HG02610 (cell line): ENCODE data around the gene PTPRT.

Source experiments
- ATAC-seq: cut with Tn5 transposase; IDR thresholded peaks from one replicate; pipeline ENCODE4 v1.9.1; 2021; ENCODE audit warnings: mild to moderate bottlenecking, moderate library complexity; ENCODE audit not compliant: unreplicated experiment

Gene PTPRT

GRCh38 chr20:42159808-42160207 lies 1029.9 kb downstream of the PTPRT start:
- ATAC-seq: no peak

GRCh38 chr20:42158272-42158671 lies 1031.4 kb downstream of the PTPRT start:
- no peak for ATAC-seq

- no peak for ATAC-seq
Measured at GRCh38 chr20:42155586-42155985, 1034.1 kb downstream of the PTPRT start.

- ATAC-seq: no peak
Measured at GRCh38 chr20:42152575-42152974, 1037.1 kb downstream of the PTPRT start.

GRCh38 chr20:42150230-42150629 lies 1039.5 kb downstream of the PTPRT start:
- ATAC-seq: no peak

- ATAC-seq: no peak
Measured at GRCh38 chr20:42138729-42139128, 1051.0 kb downstream of the PTPRT start.

- ATAC-seq: no peak
Measured at GRCh38 chr20:42134265-42135098, 1055.2 kb downstream of the PTPRT start.

- no peak for ATAC-seq
Measured at GRCh38 chr20:42130810-42131596, 1058.7 kb downstream of the PTPRT start.

- ATAC-seq: no peak
Measured at GRCh38 chr20:42125426-42125825, 1064.3 kb downstream of the PTPRT start.

GRCh38 chr20:42123981-42124473 lies 1065.7 kb downstream of the PTPRT start:
- ATAC-seq: no peak

GRCh38 chr20:42118409-42119125 lies 1071.1 kb downstream of the PTPRT start:
- no peak for ATAC-seq

GRCh38 chr20:42118001-42118400 lies 1071.7 kb downstream of the PTPRT start:
- no peak for ATAC-seq

- no peak for ATAC-seq
Measured at GRCh38 chr20:42113236-42113635, 1076.5 kb downstream of the PTPRT start.

GRCh38 chr20:42112161-42112560 lies 1077.5 kb downstream of the PTPRT start:
- no peak for ATAC-seq

GRCh38 chr20:42111349-42111748 lies 1078.4 kb downstream of the PTPRT start:
- no peak for ATAC-seq

- no peak for ATAC-seq
Measured at GRCh38 chr20:42110301-42110700, 1079.4 kb downstream of the PTPRT start.

- no peak for ATAC-seq
Measured at GRCh38 chr20:42102000-42102399, 1087.7 kb downstream of the PTPRT start.

- no peak for ATAC-seq
Measured at GRCh38 chr20:42100137-42100704, 1089.5 kb downstream of the PTPRT start.

- ATAC-seq: no peak
Measured at GRCh38 chr20:42099101-42099500, 1090.6 kb downstream of the PTPRT start.

- no peak for ATAC-seq
Measured at GRCh38 chr20:42098418-42098817, 1091.3 kb downstream of the PTPRT start.

GRCh38 chr20:42097741-42098140 lies 1092.0 kb downstream of the PTPRT start:
- no peak for ATAC-seq
